HUDEP-2 (cell line): Measurements from ENCODE around the gene FUCA1.
A peak's percentile ranks its signal among the peaks of the same experiment; 100 is the strongest.
"Not testable (repeated sequence)": the region's sequence is repeated elsewhere in the genome, so short reads cannot be mapped to it uniquely, and the experiment has no call there.

ENCODE experiments used
- DNase-seq, 76 experiments: peaks; one replicate each; lab custom pipeline; 2025; ENCODE audit not compliant: unreplicated experiment in 76 of 76; lab: John Stamatoyannopoulos, UW

FUCA1 gene

DNA sequence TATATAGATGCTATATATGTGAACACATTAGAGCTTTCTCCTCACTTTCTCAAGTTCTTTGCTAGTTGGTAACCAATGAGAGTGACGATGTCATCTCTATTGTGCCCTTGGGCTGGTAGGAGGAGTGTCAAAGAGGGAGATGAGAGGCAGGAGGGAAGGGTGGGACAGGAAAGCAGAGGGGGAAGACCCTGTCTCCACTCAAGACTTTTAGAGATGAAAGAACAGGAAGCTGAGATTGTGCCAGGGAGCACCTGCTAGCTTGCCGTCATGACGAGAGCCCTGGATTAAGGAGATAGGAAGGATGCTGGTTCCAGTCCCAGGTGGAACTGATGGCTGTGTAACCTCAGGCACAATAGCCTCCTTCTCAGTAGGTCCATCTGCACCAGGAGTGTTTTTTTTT, 28.4 kb upstream of the FUCA1 start:
- no peak for DNase-seq

DNA sequence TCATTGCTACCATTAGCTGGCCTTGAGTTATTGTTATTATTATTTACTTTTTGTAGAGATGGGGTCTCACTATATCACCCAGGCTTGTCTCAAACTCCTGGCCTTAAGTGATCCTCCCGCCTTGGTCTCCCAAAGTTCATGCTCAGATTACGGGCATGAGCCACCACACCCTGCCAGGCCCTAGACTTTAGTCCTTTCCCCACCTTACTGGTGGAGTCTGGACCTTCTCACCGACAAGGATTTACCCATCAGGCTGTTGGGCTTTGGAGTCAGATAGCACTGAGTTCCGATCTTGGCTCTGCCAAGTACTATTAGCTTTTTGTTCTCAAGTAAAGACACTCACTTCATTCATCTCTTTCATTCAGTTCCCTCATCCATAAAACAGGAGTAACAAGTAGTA, 27.9 kb upstream of the FUCA1 start:
- no peak for DNase-seq

- DNase-seq = no peak
Measured at GRCh38 chr1:23895082-23895481, 27.0 kb upstream of the FUCA1 start.

- DNase-seq = no peak
Measured at GRCh38 chr1:23889074-23889473, 21.0 kb upstream of the FUCA1 start.

GRCh38 chr1:23885222-23885621, 17.1 kb upstream of the FUCA1 start:
- DNase-seq = no peak

DNA sequence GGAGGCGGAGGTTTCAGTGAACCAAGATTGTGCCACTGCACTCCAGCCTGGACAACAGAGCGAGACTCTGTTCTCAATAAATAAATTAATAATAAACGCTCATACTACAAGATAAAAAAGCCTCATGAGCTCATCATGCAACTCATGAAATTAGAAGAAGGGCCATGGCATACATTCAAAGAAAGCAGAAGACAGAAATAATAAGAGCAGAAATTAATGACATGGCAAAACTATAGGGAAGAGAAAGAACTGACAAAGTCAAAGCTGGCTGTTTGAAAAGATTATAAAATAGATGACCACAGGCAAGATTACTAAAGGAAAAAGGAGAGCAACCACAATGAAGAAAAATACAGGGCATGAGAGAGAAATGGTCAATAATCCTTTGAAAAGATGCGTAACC, 14.7 kb upstream of the FUCA1 start:
- DNase-seq = no peak

GRCh38 chr1:23879809-23880208, 11.7 kb upstream of the FUCA1 start:
- DNase-seq = no peak

DNA sequence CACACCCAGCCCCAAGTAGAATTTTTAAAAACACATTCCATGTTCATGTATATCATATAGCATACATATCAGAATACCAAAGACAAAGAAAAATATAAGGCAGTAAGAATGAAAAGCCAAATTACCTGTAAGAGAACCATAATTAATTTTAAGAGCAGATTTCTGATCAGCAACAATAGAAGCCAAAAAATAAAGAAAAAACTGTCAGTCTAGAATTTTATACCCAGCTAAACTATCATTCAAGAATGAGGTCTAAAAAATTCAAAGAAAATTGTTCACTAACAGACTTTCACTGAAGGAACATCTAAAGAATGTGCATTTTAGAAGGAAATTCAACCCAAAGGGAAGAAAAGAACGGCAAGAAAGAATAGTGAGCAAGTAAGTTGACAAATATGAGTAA, 10.6 kb upstream of the FUCA1 start:
- no peak for DNase-seq

GRCh38 chr1:23875382-23875781, 7.3 kb upstream of the FUCA1 start:
- no peak for DNase-seq

GRCh38 chr1:23872421-23872820, 4.3 kb upstream of the FUCA1 start:
- DNase-seq = peak in 10 of 76 experiments; percentile 7 to 37 (median 18)

GRCh38 chr1:23869051-23869450, 961 bp upstream of the FUCA1 start:
- no peak for DNase-seq

GRCh38 chr1:23868557-23869016, 497 bp upstream of the FUCA1 start:
- no peak for DNase-seq

DNA sequence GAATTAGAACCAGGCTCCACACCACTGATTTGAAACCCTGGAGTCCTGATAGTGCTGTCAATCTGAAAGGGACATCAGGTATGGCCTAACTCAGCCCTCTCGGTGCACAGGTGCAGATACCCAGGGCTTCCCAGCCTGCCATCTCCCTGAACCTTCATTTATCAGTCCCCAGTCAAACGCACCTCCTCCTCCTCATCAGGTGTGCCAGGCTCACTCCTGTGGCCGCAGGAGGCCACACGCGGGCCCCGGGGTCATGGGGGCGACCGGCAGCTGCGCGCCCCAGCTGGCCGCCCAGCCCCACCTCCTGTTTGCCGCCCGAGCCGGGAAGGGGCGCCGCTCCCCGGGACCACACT, 572 bp downstream of the FUCA1 start:
- DNase-seq = peak in 1 of 76 experiments; percentile 21

DNA sequence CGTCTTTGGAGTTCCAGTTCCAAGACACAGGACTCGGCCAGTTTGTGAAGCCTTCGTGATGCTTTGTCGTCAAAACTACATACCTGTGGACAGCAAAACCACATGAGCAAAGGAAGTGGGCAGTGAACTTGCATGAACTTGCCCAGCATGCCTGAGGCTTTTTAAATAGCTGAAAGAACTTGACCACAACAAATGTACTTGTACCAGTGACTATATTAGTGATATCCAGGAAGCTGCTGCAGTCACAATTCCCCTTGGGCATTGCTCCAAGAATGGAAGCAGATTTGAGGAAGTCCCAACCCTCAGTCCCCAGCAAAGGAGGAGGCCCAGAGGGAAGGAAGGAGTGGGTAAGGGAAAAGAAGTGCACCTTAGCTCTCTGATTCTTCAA, 2.6 kb downstream of the FUCA1 start:
- DNase-seq = no peak

DNA sequence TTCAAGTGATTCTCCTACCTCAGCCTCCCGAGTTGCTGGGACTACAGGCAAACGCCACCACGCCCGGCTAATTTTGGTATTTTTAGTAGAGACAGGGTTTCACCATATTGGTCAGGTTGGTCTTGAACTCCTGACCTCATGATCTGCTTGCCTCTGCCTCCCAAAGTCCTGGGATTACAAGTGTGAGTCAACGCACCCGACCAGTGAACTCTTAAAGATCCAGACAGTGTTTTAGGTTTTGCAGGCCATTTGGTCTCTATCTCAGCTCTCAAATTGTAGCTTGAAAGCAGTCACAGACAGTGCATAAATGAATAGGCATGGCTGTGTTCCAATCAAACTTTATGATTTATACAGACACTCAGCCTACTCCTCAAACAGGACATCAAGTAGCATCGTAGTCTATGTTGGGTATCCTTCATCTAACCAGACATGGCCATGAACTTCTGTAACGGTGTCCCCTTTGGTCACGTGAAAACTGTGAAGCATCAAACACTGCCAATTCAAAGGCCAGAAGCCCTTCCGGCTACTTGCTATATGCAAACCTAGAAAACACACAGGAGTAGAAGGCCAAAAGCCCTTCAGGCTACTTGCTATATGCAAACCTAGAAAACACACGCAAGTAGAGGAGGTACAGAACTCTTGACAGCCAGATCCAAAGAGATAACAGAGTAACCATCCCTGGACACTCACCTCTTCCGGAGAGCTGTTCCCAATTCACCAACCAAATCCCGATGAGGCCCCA, 3.1 kb downstream of the FUCA1 start:
- no peak for DNase-seq

- DNase-seq = no peak
Measured at GRCh38 chr1:23862640-23863039, 5.5 kb downstream of the FUCA1 start.

DNA sequence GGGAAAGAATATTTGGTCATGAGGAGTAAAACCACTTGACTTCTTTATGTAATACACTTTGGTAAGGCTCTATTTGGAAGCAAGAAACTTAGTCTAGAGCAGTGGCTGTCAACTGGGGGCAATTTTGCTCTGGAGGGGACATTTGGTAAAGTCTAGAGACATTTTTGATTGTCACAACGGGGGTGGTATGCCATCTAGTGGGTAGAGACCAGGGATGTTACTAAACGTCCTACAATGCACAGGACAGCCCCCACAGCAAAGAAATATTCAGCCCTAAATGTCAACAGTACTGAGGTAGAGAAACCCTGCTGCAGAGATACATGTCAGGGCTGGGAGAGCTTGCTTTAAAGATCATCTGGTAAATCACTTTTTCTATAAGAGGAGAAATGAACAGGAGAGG, 13.5 kb downstream of the FUCA1 start:
- peak in 25 of 76 experiments; percentile 6 to 59 (median 22) for DNase-seq

DNA sequence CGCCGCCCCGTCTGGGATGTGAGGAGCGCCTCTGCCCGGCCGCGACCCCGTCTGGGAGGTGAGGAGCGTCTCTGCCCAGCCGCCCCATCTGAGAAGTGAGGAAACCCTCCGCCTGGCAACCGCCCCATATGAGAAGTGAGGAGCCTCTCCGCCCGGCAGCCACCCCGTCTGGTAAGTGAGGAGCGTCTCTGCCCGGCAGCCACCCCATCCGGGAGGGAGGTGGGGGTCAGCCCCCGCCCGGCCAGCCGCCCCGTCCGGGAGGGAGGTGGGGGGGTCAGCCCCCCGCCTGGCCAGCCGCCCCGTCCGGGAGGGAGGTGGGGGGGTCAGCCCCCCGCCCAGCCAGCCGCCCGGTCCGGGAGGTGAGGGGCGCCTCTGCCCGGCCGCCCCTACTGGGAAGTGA, 15.0 kb downstream of the FUCA1 start:
- DNase-seq = not testable (repeated sequence)

DNA sequence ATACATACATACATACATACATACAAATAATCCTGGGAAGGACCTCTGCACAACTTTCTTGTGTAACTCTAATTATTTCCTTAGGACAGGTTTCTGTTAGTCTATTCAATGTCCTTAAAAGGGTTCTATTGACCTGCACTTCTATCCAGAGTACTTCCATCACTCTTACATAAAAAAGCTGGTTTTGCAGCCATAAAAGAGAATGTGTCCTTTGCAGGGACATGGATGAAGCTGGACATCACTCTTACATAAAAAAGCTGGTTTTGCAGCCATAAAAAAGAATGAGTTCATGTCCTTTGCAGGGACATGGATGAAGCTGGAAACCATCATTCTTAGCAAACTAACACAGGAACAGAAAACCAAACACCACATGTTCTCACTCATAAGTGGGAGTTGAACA, 16.7 kb downstream of the FUCA1 start:
- DNase-seq = not testable (repeated sequence)

- DNase-seq = no peak
Measured at GRCh38 chr1:23848673-23849616, 19.1 kb downstream of the FUCA1 start.

DNA sequence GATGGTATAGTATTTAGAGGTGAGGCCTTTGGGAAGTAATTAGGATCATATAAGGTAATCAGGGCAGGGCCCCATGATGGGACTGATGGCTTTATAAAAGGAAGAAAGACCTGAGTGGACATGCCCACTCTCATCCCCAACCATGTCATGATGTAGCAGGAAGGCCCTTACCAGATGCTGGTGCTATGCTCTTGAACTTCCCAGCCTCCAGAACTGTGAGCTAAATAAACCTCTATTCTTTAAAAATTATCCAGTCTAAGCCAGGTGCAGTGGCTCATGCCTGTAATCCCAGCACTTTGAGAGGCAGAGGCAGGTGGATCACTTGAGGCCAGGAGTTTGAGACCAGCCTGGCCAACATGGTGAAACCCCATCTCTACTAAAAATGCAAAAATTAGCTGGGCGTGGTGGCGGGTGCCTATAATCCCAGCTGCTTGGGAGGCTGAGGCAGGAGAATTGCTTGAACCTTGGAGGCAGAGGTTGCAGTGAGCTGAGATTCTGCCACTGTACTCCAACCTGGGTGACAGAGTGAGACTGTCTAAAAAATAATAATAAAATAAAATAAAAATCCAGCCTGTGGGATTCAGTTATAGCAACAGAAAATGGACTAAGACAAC, 20.5 kb downstream of the FUCA1 start:
- not testable (repeated sequence) for DNase-seq
